Right atrium auricular region (tissue), 2 donors: ENCODE measurements around the gene ZFYVE28. TPM values are rescaled to one million over a fixed set of nuclear protein-coding genes. Genes with fewer than 3 reads are reported as not detected.

Experiments used
- DNase-seq: peaks from one replicate; pipeline ENCODE4 v3.0.0-alpha.2; 2019; ENCODE audit warnings: low spot score
- H3K27ac ChIP-seq, 2 donors: fragments of 200-600 bp; sonication (generic); 1 replicate in 1 of 2; 2 replicates in 1 of 2; pipeline ENCODE4 v1.5.1; 2016 to 2019
- H3K27me3 ChIP-seq, 2 donors: fragments of 200-600 bp; sonication (generic); one replicate each; pipeline versions ENCODE4 v1.5.1 to v1.6.0; 2017 to 2019
- H3K36me3 ChIP-seq: fragments of 200-600 bp; sonication (generic); one replicate; pipeline ENCODE4 v1.5.1; 2016
- H3K4me1 ChIP-seq, 2 donors: fragments of 200-600 bp; sonication (generic); one replicate each; pipeline versions ENCODE4 v1.5.1 to v1.6.0; 2017 to 2019
- H3K4me3 ChIP-seq, 2 donors: fragments of 200-600 bp; sonication (generic); 1 replicate in 1 of 2; 2 replicates in 1 of 2; pipeline ENCODE4 v1.5.1; 2017 to 2019; ENCODE audit warnings: mild to moderate bottlenecking in 1 of 2, moderate library complexity in 1 of 2
- H3K9me3 ChIP-seq, 2 donors: fragments of 200-600 bp; sonication (generic); one replicate each; pipeline ENCODE4 v1.5.1; 2019
- CTCF ChIP-seq, 2 donors: fragments of 200-600 bp; sonication (generic); IDR thresholded peaks; one replicate each; pipeline ENCODE4 v1.5.1; 2019; ENCODE audit warnings: antibody characterized with exemption in 2 of 2
- total RNA-seq, 2 donors: library from RNA; depleted of rRNA; stranded (reverse); fragments of >200 nt; gene quantifications; one replicate each; pipeline ENCODE4 v1.1.0, GENCODE V29; 2016

ZFYVE28 gene
- total RNA-seq, 2 donors from 2014 or later = 3.4 to 6.0 TPM

DNA sequence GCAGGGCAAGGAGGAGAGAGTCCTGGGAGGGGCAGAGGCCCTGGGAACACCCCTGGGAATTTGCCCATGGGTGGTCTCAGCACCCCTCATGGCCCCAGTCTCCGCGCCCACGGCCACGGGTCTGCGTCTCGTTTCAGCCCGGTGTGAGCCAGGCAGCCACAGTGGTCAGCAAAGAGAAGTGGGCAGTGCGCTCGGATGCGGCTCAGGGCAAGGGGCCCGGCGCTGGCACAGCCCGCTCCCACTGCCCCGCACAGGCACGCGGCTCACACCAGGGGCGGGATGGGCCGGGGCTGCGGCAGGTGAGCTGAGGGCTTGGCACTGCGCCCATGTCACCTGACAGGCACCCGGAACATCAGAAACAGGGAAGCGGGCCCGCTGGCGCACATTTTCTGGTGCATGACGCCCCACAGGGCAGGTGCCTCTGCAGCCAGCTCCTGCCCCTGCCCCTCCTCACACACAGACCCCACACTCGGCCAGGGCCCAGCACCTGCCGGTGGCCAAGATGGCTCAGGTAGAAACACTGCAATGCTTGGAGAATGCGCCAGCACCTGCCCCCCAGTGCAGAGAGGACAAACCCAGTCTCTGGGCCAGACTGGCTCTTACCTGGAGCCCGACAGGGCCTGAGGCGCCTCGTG lies 114.6 kb downstream of the ZFYVE28 start:
- no peak for TF ChIP-seq CTCF (IDR thresholded peaks at IDR 0.05)
- Histone ChIP-seq H3K36me3 (no peaks in the 10 kb centered on the region), H3K4me3 (no peak overlapping the region), H3K27ac (no peak overlapping the region), H3K27me3 (no peaks in the 10 kb centered on the region), H3K9me3 (peaks cover 0 to 6% of the 10 kb centered on the region in 2 donors), H3K4me1 (no peaks in the 10 kb centered on the region)
- DNase-seq = peak; percentile 23

GRCh38 chr4:2303121-2303685 lies 115.2 kb downstream of the ZFYVE28 start:
- DNase-seq = peak; percentile 23
- H3K4me1 ChIP-seq = no peaks in the 10 kb centered on the region
- no peak overlapping the region for H3K27ac ChIP-seq
- peaks cover 0 to 6% of the 10 kb centered on the region in 2 donors for H3K9me3 ChIP-seq
- no peak overlapping the region for H3K4me3 ChIP-seq
- no peaks in the 10 kb centered on the region for H3K27me3 ChIP-seq
- no peak for TF ChIP-seq CTCF (IDR thresholded peaks at IDR 0.05)
- H3K36me3 ChIP-seq = no peaks in the 10 kb centered on the region

GRCh38 chr4:2302387-2303119 lies 115.9 kb downstream of the ZFYVE28 start:
- H3K9me3 ChIP-seq = peaks cover 0 to 6% of the 10 kb centered on the region in 2 donors
- H3K27me3 ChIP-seq = no peaks in the 10 kb centered on the region
- no peak for TF ChIP-seq CTCF (IDR thresholded peaks at IDR 0.05)
- H3K27ac ChIP-seq = no peak overlapping the region
- no peaks in the 10 kb centered on the region for H3K4me1 ChIP-seq
- H3K36me3 ChIP-seq = no peaks in the 10 kb centered on the region
- H3K4me3 ChIP-seq = no peak overlapping the region
- DNase-seq = no peak

DNA sequence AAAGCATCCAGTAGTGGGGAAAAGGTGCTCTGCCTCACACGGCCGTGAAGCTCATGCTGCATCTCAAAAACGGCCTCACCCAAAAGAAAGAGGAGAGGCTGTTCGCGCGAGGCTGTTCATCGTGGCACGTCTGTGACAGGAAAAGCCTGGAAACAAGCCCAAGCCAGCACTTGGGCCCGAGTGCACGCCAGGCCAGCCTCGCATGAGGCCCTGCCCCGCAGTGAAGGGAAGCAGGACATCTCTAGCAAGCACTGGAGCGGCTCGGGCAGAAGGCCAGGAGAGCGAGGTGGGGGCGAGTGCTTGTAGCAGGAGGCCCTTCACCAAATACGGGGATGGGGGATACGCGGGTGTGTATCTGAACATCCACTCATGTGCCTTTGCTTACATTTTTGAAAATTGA lies 116.6 kb downstream of the ZFYVE28 start:
- Histone ChIP-seq H3K4me1 (no peaks in the 10 kb centered on the region), H3K27me3 (no peaks in the 10 kb centered on the region), H3K27ac (no peak overlapping the region), H3K4me3 (no peak overlapping the region), H3K9me3 (peaks cover 0 to 5% of the 10 kb centered on the region in 2 donors), H3K36me3 (no peaks in the 10 kb centered on the region)
- TF ChIP-seq CTCF (IDR thresholded peaks at IDR 0.05) = no peak
- DNase-seq = no peak

DNA sequence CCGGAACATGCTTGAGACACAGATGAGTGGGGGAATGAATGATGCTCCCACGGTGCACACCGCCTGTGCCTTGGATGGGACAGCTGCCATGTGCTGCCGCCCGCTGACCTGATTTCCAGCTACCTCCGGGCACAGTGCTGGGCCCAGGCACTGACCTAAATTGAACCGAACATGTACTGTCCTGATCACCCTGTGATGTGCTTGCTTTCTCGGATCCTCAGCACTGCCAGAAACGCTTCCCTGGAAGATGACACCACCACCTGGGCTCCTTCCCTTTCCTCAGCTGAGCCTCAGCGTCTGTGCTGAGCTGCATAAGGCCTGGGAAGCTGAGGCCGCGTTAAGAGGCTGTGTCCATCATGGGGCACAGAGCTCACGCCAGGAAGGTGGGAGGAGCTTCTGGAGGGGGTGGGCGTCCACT lies 117.2 kb downstream of the ZFYVE28 start:
- Histone ChIP-seq H3K9me3 (no peaks in the 10 kb centered on the region), H3K27me3 (no peaks in the 10 kb centered on the region), H3K27ac (no peak overlapping the region), H3K4me3 (no peak overlapping the region), H3K36me3 (no peaks in the 10 kb centered on the region), H3K4me1 (no peaks in the 10 kb centered on the region)
- no peak for TF ChIP-seq CTCF (IDR thresholded peaks at IDR 0.05)
- no peak for DNase-seq
